Kidney glomerular epithelial cell (primary cell): Measurements from ENCODE around the gene ANKRD29.
A peak's percentile ranks its signal among the peaks of the same experiment; 100 is the strongest.

Experiments used
- DNase-seq: peaks from one replicate; lab custom pipeline; 2025; lab: John Stamatoyannopoulos, UW

The ANKRD29 gene

GRCh38 chr18:23684515-23685197, 21.9 kb upstream of the ANKRD29 start:
- DNase-seq, result peak; percentile 96

- DNase-seq, result no peak
These were observed 21.0 kb upstream of the ANKRD29 start for GRCh38 chr18:23683671-23684070.

GRCh38 chr18:23683155-23683554, 20.4 kb upstream of the ANKRD29 start:
- no peak for DNase-seq

GRCh38 chr18:23682472-23682871, 19.8 kb upstream of the ANKRD29 start:
- no peak for DNase-seq

GRCh38 chr18:23682045-23682444, 19.3 kb upstream of the ANKRD29 start:
- DNase-seq, result no peak

- DNase-seq, result no peak
These were observed 13.2 kb upstream of the ANKRD29 start for GRCh38 chr18:23675896-23676295.

- no peak for DNase-seq
These were observed 12.5 kb upstream of the ANKRD29 start for GRCh38 chr18:23675236-23675635.

GRCh38 chr18:23673725-23674124, 11.0 kb upstream of the ANKRD29 start:
- DNase-seq, result no peak

GRCh38 chr18:23671564-23671963, 8.9 kb upstream of the ANKRD29 start:
- DNase-seq, result no peak

GRCh38 chr18:23669804-23670405, 7.2 kb upstream of the ANKRD29 start:
- DNase-seq, result no peak

GRCh38 chr18:23669202-23669766, 6.6 kb upstream of the ANKRD29 start:
- no peak for DNase-seq

GRCh38 chr18:23668731-23669130, 6.0 kb upstream of the ANKRD29 start:
- no peak for DNase-seq

- DNase-seq, result no peak
These were observed 4.4 kb upstream of the ANKRD29 start for GRCh38 chr18:23667114-23667513.

GRCh38 chr18:23664674-23665073, 2.0 kb upstream of the ANKRD29 start:
- DNase-seq, result no peak

- no peak for DNase-seq
These were observed 889 bp downstream of the ANKRD29 start for GRCh38 chr18:23661735-23662308.

GRCh38 chr18:23658285-23658684, 4.4 kb downstream of the ANKRD29 start:
- no peak for DNase-seq

- no peak for DNase-seq
These were observed 10.5 kb downstream of the ANKRD29 start for GRCh38 chr18:23652232-23652631.

- peak; percentile 80 for DNase-seq
These were observed 11.5 kb downstream of the ANKRD29 start for GRCh38 chr18:23650968-23651927.

- no peak for DNase-seq
These were observed 13.6 kb downstream of the ANKRD29 start for GRCh38 chr18:23648940-23649607.

- no peak for DNase-seq
These were observed 14.3 kb downstream of the ANKRD29 start for GRCh38 chr18:23648456-23648855.

GRCh38 chr18:23646282-23646681, 16.4 kb downstream of the ANKRD29 start:
- no peak for DNase-seq
